Adrenal gland (tissue), 5 donors: ENCODE measurements around the gene RPS15.

ENCODE experiments used
- POLR2A ChIP-seq, 2 donors: fragments of 450-650 bp; IDR thresholded peaks; one replicate each; pipeline ENCODE4 v1.6.1; 2017; ENCODE audit warnings: antibody characterized with exemption in 2 of 2, mild to moderate bottlenecking in 2 of 2, moderate library complexity in 1 of 2
- TF ChIP-seq, protein P1 (sequence below), 6 experiments: fragments of 450-650 bp in 4 of 6; fragments of 200-600 bp in 2 of 6; sonication (generic) in 1 of 6; IDR thresholded peaks; 1 replicate in 5 of 6; 2 replicates in 1 of 6; pipeline versions ENCODE4 v1.5.1 to v1.8.0; 2016 to 2021; ENCODE audit warnings: antibody characterized with exemption in 6 of 6, mild to moderate bottlenecking in 2 of 6, moderate library complexity in 1 of 6
- donor health status: DM: no; HTN: no; CAD: no.

DNA sequence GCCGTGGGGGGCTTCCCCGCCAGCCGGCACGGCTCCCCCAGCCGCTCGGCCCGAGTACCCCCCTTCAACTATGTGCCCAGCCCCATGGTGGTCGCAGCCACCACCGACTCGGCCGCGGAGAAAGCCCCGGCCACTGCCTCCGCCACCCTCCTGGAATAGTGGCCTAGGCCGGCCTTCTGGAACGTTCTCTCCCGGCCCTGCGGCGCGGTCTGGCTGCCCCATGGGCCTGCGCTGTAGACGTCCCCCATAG lies 31.8 kb downstream of the RPS15 start:
- TF ChIP-seq, protein P1, sequence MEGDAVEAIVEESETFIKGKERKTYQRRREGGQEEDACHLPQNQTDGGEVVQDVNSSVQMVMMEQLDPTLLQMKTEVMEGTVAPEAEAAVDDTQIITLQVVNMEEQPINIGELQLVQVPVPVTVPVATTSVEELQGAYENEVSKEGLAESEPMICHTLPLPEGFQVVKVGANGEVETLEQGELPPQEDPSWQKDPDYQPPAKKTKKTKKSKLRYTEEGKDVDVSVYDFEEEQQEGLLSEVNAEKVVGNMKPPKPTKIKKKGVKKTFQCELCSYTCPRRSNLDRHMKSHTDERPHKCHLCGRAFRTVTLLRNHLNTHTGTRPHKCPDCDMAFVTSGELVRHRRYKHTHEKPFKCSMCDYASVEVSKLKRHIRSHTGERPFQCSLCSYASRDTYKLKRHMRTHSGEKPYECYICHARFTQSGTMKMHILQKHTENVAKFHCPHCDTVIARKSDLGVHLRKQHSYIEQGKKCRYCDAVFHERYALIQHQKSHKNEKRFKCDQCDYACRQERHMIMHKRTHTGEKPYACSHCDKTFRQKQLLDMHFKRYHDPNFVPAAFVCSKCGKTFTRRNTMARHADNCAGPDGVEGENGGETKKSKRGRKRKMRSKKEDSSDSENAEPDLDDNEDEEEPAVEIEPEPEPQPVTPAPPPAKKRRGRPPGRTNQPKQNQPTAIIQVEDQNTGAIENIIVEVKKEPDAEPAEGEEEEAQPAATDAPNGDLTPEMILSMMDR (IDR thresholded peaks at IDR 0.05), result no peak
- no peak for TF ChIP-seq POLR2A (IDR thresholded peaks at IDR 0.05)
